GM19099 (cell line): ENCODE measurements around the gene HTR7.

ENCODE experiments used
- POLR2A ChIP-seq: IDR thresholded peaks from 3 replicates; pipeline ENCODE4 v1.6.1; 2011; ENCODE audit warnings: low read depth; ENCODE audit not compliant: insufficient read length; ENCODE audit errors: extremely low read depth

The HTR7 gene

DNA sequence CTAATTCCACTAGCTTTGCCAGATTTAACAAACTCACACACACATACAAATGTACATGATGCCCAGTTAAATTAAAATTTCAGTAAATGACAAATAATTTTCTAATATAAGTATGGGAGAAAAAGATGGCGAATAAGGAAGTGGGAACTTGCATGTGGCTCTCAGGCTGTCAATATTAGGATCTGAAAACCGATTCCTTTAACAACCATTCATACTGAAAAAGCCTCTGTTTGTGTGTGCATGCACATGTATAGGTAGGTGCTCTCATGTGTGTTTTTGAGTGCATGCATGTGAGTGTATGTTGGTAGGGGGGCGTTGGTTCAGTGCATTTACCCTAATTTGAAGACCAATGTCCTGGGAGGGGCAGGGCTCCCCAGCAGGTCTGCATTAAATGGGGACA, 125.3 kb downstream of the HTR7 start:
- TF ChIP-seq POLR2A, result no peak

DNA sequence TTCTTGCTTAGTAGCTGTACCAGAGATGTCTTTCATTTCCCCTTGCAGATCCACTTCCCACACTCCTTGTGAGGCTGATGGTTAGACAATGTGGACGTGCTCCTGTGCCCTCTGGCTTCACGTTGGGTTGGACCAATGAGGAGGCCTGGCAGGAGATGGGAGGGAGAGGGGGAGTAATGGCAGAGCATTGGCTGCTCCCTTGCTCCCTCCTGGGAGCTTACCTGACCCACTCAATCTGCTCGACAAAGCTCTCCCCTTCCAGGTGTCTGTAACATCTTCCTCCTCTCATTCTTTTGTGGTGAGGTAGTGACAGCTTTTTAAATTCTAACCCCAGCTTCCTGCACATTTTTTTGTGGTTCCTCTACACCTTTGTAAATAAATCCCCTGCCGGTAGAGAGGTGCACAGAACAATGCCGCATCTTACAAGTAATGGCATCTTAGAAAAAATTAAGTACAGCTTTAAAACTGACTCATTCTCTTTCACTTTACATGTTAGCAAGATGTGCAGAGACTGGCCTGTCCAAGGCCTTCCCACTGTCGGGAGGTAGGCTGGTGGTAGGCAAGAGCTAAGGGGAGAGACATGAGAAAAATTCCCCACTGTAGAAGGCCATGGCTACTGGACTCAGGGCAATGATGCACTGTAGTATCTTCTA, 134.3 kb downstream of the HTR7 start:
- TF ChIP-seq POLR2A, result no peak

DNA sequence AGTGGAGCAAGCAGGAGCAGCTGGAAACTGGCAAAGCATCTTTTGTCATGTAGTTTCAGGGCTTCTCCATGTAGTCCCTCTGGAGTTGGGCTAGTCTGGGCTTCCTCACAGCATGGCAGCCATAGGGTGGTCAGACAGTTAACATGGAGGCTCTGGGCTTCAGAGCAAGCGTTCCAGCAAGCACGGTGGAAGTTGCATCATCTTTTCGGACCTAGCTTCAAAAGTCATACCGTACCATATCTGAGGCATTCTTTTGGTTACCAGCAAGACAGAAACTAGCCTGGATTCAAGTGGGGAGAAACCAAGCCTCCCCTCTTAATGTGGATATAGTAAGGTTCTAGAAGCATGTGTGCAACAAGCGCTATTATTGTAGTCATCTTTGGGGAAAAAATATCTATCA, 135.0 kb downstream of the HTR7 start:
- TF ChIP-seq POLR2A, result no peak

DNA sequence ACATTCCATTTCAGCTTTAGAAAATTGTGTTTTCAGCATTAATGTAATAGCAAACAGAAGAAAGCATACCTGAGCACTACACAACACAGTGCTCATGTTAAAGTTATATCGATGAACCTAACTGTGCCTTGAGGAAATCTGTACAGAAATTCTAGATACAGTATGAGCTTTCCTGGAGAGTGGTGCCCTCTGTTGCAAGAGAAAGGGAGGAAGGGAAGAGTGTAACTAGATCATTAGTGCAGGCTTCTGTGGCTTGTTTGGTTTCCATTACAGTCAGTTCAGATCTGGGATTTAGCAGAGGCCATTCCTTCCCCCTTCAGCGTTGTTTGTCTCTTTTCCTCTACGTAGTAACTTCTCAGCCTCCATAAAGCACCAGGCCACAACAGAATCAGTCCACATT, 139.7 kb downstream of the HTR7 start:
- TF ChIP-seq POLR2A, result no peak

DNA sequence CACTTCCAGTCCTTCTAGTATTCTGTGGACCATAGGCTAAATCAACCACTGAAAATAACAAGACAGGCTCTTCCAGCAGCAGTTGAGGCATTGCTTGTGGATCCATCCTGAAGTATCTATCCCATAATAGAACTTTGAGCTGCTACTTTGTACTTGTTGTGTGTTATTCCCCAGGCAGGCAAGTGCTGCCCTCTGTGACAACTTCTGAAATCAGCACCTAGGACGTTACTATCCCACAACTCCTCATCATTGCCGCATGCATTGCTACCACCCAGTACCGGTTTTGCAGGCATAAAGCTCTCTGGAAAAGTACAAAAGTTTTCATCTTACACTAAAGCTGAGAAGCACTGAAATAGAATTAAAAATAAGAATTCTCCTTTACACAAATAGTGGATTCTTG, 145.3 kb downstream of the HTR7 start:
- no peak for TF ChIP-seq POLR2A

DNA sequence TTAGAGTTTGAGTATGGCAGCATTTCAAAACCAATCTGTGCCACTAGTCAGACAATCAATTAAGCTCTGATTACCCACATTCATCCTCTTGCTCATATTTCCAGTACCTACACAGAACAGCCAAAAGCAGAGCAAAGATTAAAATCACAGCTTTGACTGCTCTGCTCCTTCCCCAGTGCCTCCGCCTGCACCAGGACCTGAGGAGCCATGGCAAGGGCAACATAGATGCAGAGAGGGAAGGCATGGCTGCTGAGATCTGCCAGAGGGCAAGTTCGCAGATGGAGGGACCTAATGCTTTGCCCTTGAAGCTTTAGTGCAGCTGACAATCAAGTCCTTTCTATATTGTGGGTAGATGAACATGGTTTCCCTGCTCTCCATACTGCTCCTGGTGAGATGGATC, 148.1 kb downstream of the HTR7 start:
- TF ChIP-seq POLR2A, result no peak

DNA sequence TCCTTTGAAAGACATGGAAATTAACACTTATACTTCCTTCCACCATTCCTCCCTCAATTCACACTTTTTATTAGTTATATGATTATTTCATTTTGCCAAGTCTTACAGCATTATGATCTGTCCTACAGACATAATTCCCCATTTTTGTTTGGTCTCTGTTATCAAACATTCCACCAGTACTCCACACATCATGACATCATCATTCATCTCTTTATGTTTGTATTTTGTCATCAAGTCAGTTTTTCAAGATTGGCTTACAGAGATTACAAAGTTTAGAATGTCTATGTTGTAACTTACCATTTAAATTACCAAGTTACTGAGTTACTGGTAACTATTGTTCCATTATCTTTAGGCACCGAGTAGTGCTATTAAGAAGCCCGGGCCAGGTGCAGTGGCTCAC, 150.2 kb downstream of the HTR7 start:
- TF ChIP-seq POLR2A, result no peak

DNA sequence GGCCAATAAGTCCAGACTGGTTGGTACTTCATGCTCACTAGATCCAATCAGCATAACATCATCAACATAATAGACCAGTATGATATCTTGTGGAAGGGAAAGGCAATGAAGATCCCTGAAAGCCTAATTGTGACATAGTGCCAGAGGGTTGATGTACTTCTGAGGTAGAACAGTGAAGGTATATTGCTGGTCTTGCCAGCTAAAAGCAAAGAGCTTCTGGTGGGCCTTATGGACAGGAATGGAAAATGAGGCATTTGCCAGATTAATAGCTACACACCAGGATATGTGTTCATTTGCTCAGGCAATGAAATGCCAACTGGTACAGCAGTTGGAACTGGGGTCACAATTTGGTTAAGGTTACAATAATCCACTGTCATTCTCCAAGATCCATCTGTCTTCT, 156.4 kb downstream of the HTR7 start:
- TF ChIP-seq POLR2A, result no peak

DNA sequence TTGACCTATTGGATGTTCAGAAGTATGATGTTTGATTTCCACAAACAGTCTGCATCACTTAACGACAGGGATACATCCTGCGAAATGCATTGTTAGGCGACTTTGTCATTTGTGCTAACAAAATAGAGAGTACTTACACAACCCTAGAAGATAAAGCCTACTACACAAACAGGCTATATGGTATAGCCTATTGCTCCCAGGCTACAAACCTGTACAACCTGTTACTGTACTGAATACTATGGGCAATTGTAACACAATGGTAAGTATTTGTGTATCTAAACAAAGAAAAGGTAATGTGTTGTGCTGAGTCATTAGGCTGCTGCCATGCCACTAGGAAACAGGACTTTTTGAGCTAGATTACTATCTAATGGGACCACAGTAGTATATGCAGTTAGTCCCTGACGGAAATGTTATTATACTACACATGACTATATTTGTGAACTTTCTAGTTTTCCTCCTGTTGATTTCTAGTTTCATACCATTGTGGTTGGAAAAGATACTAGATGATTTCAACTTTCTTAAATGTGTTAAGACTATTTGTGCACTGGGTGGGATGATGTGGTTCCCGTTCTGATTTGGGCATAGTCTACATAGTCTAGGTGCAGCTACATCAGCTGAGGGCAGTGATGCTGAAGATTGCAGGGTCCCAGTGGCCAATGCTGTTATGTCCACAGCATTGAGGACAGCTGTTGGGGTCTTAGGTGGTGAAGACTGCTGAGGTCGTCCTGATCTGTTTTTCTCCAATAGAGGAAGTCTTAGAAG, 161.7 kb downstream of the HTR7 start:
- no peak for TF ChIP-seq POLR2A
